LNCAP (cell line): Measurements from ENCODE around the gene SLC22A12.

Source experiments
- TF ChIP-seq, protein P1 (sequence below): fragments of 450-650 bp; IDR thresholded peaks from 2 replicates; pipeline ENCODE4 v1.5.1; 2017; ENCODE audit warnings: mild to moderate bottlenecking

Gene SLC22A12

DNA sequence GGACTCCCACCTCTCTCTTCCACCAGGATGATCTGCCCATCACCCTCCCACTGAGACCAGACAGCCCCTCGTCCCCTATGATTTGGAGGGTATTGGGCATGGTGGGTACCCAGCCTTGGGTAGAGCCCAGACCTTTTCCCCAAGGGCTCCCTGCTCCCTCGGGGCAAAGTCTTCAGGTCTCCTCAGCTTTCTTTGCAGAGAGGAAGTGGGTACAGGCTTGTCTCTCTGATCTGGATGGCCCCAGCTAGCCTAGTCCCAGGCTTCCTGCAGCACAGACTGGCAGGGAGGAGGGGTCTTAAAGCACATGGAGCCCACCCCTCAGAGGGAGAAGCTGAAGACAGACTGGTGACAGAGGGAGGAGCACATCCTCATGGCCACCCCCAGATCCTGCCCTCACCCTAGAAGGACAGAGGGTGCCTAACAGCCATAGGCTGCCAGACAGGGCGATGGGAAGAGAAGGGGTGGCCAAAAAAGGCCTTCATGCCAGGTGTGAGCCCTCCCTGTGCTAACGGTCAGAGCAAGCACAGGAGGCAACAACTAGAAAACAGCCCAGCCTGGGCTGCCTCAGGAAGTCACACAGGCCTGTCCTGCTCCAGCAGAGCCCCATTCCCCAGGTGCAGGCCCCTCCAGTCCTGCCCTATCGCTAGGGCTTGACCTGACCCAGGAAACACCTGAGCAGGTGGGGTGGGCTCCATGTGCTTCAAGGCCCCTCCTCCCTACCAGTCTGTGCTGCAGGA lies 30.4 kb downstream of the SLC22A12 start:
- TF ChIP-seq, protein P1, sequence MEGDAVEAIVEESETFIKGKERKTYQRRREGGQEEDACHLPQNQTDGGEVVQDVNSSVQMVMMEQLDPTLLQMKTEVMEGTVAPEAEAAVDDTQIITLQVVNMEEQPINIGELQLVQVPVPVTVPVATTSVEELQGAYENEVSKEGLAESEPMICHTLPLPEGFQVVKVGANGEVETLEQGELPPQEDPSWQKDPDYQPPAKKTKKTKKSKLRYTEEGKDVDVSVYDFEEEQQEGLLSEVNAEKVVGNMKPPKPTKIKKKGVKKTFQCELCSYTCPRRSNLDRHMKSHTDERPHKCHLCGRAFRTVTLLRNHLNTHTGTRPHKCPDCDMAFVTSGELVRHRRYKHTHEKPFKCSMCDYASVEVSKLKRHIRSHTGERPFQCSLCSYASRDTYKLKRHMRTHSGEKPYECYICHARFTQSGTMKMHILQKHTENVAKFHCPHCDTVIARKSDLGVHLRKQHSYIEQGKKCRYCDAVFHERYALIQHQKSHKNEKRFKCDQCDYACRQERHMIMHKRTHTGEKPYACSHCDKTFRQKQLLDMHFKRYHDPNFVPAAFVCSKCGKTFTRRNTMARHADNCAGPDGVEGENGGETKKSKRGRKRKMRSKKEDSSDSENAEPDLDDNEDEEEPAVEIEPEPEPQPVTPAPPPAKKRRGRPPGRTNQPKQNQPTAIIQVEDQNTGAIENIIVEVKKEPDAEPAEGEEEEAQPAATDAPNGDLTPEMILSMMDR: no peak

DNA sequence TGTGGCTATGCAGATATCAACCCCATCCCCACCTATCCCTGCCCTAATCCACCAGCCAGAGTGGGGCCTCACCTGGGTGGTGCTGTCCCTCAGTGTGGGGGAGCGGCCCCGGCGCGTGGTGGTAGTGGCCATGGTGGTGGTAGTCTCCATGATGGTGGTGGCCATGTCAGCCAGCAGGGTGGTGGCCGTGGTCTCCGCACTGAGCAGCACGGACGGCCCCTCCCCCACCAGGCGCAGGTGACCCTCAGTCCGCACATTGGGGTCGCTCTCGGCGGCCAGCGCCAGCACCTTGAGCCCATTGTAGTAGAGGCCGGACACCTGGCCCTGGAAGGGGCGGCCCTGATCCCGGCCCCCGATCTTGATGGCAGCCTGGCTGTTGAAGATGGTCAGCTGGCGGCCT lies 31.7 kb downstream of the SLC22A12 start:
- TF ChIP-seq, protein P1: no peak

DNA sequence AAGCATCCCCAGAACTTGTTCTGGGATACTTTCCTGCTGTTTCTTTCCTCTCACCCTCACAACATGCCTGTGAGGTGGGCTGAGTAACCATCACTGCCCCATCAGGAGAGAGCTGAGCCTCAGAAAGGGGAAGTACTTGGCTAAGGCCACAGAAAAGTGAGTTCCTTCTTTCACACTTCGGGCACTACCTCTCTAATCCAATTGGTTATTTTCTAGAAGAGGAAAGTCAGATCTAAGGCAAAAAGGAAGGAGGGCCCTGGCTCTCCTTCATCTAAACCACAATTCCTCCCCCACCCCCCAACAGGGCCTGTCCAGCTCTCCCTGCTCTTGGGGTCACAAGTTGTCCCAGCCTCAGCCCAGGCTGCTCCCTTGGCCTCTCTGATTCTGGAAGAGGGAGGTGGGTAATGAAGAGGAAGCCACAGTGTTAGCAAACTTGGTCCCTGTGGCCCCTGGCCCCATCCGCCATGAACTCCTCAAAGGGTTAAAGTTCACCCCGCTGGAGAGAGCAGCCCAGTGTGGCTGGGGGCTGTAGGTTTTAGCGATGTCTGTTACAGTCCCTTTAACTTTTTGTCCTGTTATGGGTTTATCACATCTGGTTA lies 34.0 kb downstream of the SLC22A12 start:
- TF ChIP-seq, protein P1: no peak

DNA sequence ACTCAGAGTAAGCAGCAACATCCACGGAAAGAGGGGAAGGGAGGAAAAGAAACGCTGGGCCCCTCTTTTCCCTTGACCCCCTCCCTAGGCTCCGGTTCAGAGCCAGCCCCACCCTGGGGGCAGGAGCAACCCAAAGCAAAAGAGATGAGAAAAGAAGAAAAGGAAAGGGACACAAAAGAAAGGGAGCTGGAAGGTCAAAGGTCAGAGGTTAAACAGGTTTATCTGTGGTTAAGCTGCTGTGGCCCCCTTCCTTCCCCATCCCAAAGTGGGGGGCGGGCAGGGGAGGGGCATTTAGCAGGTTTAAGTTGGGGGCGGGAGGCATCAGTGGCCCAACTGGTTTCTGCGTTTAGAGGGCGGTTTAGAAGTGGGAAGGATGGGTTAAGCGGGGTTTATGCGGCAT lies 35.6 kb downstream of the SLC22A12 start:
- TF ChIP-seq, protein P1: no peak

DNA sequence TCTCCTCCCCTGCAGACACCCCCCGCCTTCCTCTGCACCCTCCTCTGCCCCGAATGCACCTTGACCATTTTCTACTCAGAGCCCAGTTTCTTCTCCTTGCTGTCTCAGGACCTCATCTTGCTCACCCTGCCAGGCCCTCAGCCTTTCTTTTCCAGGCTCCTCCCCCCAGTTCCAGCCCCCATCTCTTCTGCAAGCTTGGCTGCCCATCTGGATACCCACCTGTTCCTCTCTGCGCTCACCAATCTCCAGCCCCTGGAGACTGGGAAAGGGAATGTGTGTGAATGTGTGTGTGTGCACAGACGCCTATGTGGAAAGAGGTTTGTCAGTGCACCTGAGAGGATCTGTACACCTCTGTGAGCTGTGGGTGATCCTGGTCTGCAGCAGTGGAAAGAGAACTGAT lies 36.4 kb downstream of the SLC22A12 start:
- TF ChIP-seq, protein P1: no peak

DNA sequence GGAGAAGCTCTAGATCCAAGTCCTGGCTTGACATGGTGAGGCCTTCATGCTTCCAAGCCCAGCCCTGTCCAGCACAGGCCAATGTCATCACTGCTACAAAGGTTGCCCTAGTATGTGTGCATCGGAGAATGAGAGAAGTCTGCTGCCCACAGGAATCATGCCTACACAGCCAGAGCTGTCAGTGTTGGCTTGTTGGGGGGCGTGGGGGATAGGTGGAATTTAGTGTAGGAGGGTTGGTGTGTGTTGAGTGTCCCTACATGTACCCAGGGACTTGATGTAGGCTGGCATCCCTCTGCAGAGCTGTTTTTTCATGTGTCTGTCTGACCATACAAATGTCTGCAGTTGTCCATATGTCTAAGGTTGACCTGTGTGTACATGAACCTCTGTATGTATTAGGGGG lies 37.6 kb downstream of the SLC22A12 start:
- TF ChIP-seq, protein P1: no peak

DNA sequence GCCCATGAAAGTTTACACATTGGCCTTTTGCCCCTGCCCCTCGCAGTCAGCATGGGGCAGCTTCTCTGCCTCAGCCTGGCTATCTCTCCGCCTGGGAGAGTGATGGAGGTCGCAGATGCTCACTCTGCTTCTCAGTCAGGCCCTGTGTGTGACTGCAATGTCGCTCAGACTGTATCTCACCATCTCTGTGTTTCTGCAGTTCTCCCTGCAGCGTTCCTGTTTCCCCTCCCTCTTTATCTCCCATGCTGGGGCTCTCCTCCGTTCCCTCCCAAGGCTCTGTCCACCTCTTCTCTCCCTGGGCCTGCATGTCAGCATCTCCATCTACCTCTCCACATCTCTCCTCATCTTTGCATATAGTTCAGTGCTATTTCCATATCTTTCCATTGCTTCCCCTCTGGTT lies 38.1 kb downstream of the SLC22A12 start:
- TF ChIP-seq, protein P1: no peak
